ENCODE results near the gene NCAM2.

DNA sequence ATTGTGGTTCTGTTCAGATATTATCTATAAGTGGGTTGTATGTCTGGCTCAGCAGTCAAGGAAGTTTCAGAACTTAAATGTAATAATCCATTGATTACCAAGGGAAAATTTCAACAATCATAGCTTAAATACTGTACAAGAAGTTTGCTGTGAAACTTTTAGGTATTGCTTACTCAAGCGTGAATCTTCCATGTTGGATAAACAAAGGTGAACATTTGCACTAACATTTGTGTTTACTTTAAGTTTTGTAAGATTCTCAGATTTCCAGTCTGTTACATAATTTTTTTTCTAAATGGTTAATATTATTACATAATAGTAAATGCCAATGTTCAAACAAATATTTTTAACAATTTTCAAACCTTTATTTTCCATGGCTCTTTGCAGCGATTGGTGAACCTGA is 285.6 kb downstream of the NCAM2 start:
- TF ChIP-seq POLR2AphosphoS5 (IDR thresholded peaks at IDR 0.05) (no peak), POLR2A (IDR thresholded peaks at IDR 0.05) (no peak), EP300 (IDR thresholded peaks at IDR 0.05; ENCODE audit: low read depth) (no peak)
- TF ChIP-seq, protein P1, sequence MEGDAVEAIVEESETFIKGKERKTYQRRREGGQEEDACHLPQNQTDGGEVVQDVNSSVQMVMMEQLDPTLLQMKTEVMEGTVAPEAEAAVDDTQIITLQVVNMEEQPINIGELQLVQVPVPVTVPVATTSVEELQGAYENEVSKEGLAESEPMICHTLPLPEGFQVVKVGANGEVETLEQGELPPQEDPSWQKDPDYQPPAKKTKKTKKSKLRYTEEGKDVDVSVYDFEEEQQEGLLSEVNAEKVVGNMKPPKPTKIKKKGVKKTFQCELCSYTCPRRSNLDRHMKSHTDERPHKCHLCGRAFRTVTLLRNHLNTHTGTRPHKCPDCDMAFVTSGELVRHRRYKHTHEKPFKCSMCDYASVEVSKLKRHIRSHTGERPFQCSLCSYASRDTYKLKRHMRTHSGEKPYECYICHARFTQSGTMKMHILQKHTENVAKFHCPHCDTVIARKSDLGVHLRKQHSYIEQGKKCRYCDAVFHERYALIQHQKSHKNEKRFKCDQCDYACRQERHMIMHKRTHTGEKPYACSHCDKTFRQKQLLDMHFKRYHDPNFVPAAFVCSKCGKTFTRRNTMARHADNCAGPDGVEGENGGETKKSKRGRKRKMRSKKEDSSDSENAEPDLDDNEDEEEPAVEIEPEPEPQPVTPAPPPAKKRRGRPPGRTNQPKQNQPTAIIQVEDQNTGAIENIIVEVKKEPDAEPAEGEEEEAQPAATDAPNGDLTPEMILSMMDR (IDR thresholded peaks at IDR 0.05): no peak
